Loucy (cell line): ENCODE measurements around the gene RTL10.

Experiments
- H2AFZ ChIP-seq: fragments of 200-600 bp; sonication (generic); 2 replicates; pipeline ENCODE4 v1.6.0; 2016; ENCODE audit warnings: antibody characterized with exemption, mild to moderate bottlenecking, low read length, moderate library complexity
- H3F3A ChIP-seq: fragments of 200-600 bp; 2 replicates; pipeline ENCODE4 v1.6.0; 2016; ENCODE audit warnings: antibody characterized with exemption, low read depth, mild to moderate bottlenecking
- H3K27me3 ChIP-seq: fragments of 200-600 bp; sonication (generic); 2 replicates; pipeline ENCODE4 v1.6.1; 2014; ENCODE audit warnings: low read length, mild to moderate bottlenecking; ENCODE audit not compliant: insufficient read depth, poor library complexity, severe bottlenecking
- H3K36me3 ChIP-seq: fragments of 200-600 bp; sonication (generic); 2 replicates; pipeline ENCODE4 v1.6.1; 2016; ENCODE audit warnings: low read length; ENCODE audit not compliant: insufficient read depth
- H3K4me1 ChIP-seq: fragments of 200-600 bp; sonication (generic); 2 replicates; pipeline ENCODE4 v1.5.1; 2014; ENCODE audit warnings: low read length, mild to moderate bottlenecking; ENCODE audit not compliant: insufficient read depth, poor library complexity, severe bottlenecking
- H3K4me2 ChIP-seq: fragments of 200-600 bp; sonication (generic); 2 replicates; pipeline ENCODE4 v1.6.0; 2014; ENCODE audit warnings: antibody characterized with exemption, low read length, low read depth, mild to moderate bottlenecking; ENCODE audit not compliant: poor library complexity, severe bottlenecking
- H3K4me3 ChIP-seq: fragments of 200-600 bp; sonication (generic); 2 replicates; pipeline ENCODE4 v1.5.1; 2014; ENCODE audit warnings: low read length, mild to moderate bottlenecking, mixed read lengths; ENCODE audit not compliant: poor library complexity, severe bottlenecking
- H3K79me2 ChIP-seq: fragments of 200-600 bp; sonication (generic); 2 replicates; pipeline ENCODE4 v1.6.1; 2014; ENCODE audit warnings: low read length; ENCODE audit not compliant: insufficient read depth
- H3K9ac ChIP-seq: fragments of 200-600 bp; sonication (generic); 2 replicates; pipeline ENCODE4 v1.6.0; 2014; ENCODE audit warnings: mild to moderate bottlenecking, low read depth, low read length, moderate library complexity; ENCODE audit not compliant: poor library complexity, severe bottlenecking
- H3K9me2 ChIP-seq: fragments of 200-600 bp; sonication (generic); replicated peaks from 2 replicates; pipeline ENCODE4 v1.6.1; 2016; ENCODE audit warnings: low read depth, low read length, mixed read lengths
- H3K9me3 ChIP-seq: fragments of 200-600 bp; sonication (generic); 2 replicates; pipeline ENCODE4 v1.6.1; 2014; ENCODE audit warnings: mild to moderate bottlenecking, antibody characterized with exemption, low read length, low read depth; ENCODE audit not compliant: insufficient read depth
- H4K20me1 ChIP-seq: fragments of 200-600 bp; sonication (generic); 2 replicates; pipeline ENCODE4 v1.6.0; 2014; ENCODE audit warnings: antibody characterized with exemption, low read length, mild to moderate bottlenecking; ENCODE audit not compliant: insufficient read depth, poor library complexity, severe bottlenecking
- EZH2phosphoT487 ChIP-seq: fragments of 200-600 bp; IDR thresholded peaks from 2 replicates; pipeline ENCODE4 v1.6.1; 2018; ENCODE audit warnings: antibody characterized with exemption, mild to moderate bottlenecking, moderate library complexity, borderline replicate concordance
- TF ChIP-seq, protein P1 (sequence below): fragments of 200-600 bp; sonication (generic); conservative IDR thresholded peaks from 2 replicates; pipeline ENCODE4 v1.5.1; 2014; ENCODE audit warnings: mild to moderate bottlenecking, antibody characterized with exemption, low read length

Gene RTL10

GRCh38 chr22:19854778-19855503 is at the start of gene RTL10, which contains the start of gene GNB1L:
Gene RTL10 (minus strand): TSS chr22:19854874. CDS start chr22:19852261, 2,613 bp downstream.
Gene GNB1L (minus strand): TSS chr22:19854874. CDS start chr22:19821355, 33,519 bp downstream.
- Histone ChIP-seq H3K36me3 (peaks cover 21% of the 10 kb centered on the region; the same call in 1 of the 2 replicates), H3K4me1 (peaks cover 38% of the 10 kb centered on the region), H2AFZ (peak within 1 kb of the TSS; percentile 69), H3F3A (no peaks in the 10 kb centered on the region), H3K79me2 (peaks cover 78% of the 10 kb centered on the region), H3K4me3 (peak within 1 kb of the TSS; percentile 96), H4K20me1 (peaks cover 42% of the 10 kb centered on the region), H3K27me3 (peaks cover 5% of the 10 kb centered on the region), H3K9me2 (no peaks in the 10 kb centered on the region), H3K9ac (peak within 1 kb of the TSS; percentile 99), H3K9me3 (no peaks in the 10 kb centered on the region), H3K4me2 (peak within 1 kb of the TSS; percentile 97)
- TF ChIP-seq, protein P1, sequence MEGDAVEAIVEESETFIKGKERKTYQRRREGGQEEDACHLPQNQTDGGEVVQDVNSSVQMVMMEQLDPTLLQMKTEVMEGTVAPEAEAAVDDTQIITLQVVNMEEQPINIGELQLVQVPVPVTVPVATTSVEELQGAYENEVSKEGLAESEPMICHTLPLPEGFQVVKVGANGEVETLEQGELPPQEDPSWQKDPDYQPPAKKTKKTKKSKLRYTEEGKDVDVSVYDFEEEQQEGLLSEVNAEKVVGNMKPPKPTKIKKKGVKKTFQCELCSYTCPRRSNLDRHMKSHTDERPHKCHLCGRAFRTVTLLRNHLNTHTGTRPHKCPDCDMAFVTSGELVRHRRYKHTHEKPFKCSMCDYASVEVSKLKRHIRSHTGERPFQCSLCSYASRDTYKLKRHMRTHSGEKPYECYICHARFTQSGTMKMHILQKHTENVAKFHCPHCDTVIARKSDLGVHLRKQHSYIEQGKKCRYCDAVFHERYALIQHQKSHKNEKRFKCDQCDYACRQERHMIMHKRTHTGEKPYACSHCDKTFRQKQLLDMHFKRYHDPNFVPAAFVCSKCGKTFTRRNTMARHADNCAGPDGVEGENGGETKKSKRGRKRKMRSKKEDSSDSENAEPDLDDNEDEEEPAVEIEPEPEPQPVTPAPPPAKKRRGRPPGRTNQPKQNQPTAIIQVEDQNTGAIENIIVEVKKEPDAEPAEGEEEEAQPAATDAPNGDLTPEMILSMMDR, result no peak
- no peak for TF ChIP-seq EZH2phosphoT487

DNA sequence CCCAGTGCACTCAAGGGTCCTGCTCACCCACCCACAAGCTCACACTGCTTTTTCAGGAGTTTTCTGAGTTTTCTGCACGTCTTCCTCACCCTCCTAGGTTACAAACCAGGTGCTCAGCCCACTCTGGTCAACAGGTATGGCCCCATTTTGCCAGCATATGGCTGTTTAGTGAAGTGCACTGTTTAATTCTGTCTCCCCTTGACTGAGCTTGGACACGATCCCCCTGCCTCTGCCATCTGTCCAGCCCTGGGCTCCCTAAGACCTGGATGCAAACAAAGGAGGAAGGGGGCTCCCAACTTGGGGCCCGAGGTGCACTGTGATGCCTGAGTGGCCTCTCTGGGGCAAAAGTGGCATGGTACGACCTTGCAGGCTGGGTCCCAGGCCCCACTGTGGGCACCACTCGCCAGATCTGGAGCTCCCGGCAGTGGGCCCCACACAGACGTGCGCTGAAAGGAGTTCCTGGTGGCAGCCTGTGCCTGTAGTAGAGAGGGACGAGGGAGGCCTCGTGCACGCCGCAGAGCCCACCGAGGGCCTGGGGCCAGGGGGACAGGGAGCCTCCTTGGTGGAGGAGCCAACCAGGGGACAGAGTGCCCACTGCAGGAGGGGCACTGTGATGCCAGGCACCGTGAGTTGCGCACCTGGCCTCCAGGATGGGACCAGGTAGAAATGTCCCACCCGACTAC is 49.6 kb upstream of the RTL10 start:
- Histone ChIP-seq H3K9me3 (no peaks in the 10 kb centered on the region), H3K4me2 (no peak overlapping the region), H3K9ac (no peak overlapping the region), H3K27me3 (no peaks in the 10 kb centered on the region), H2AFZ (no peak overlapping the region), H3K4me3 (no peak overlapping the region), H3K4me1 (no peaks in the 10 kb centered on the region), H3F3A (no peaks in the 10 kb centered on the region), H3K9me2 (no peaks in the 10 kb centered on the region), H3K79me2 (no peaks in the 10 kb centered on the region), H3K36me3 (no peaks in the 10 kb centered on the region), H4K20me1 (no peaks in the 10 kb centered on the region)
- TF ChIP-seq EZH2phosphoT487, result no peak
- TF ChIP-seq, protein P1, result no peak

DNA sequence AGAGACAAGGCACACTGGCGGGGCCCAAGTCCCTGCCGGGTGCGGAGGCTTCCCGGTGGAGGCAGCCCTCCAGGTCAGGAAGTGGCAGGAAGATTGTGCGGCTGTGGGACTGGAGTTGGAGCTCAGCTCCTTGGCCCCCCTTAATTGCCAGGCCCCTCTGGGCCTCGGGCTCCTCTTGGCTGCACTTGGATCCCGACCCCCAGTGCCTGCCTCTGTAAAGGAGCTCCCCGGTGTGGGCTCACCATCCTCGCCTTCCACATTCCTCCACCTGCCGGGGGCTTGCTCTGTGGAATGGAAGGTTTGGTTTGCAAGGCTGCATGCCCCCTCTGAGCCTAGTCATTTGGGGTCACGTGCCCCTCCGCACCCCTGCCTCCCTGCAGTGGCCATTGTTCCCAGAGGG is 48.8 kb upstream of the RTL10 start:
- no peak overlapping the region for H3K4me3 ChIP-seq
- H3K27me3 ChIP-seq, result no peaks in the 10 kb centered on the region
- no peaks in the 10 kb centered on the region for H3K9me3 ChIP-seq
- no peaks in the 10 kb centered on the region for H3K36me3 ChIP-seq
- H3F3A ChIP-seq, result no peaks in the 10 kb centered on the region
- no peaks in the 10 kb centered on the region for H4K20me1 ChIP-seq
- H3K9me2 ChIP-seq, result no peaks in the 10 kb centered on the region
- H3K79me2 ChIP-seq, result no peaks in the 10 kb centered on the region
- H3K4me2 ChIP-seq, result no peak overlapping the region
- TF ChIP-seq, protein P1, result no peak
- no peak for TF ChIP-seq EZH2phosphoT487
- no peak overlapping the region for H2AFZ ChIP-seq
- no peaks in the 10 kb centered on the region for H3K4me1 ChIP-seq
- no peak overlapping the region for H3K9ac ChIP-seq
